Breast epithelium (tissue), 4 donors: ENCODE results near the gene EMC10. TPM values are rescaled to one million over a fixed set of nuclear protein-coding genes. Genes with fewer than 3 reads are reported as not detected.

Experiments
- DNase-seq, 2 donors: peaks; one replicate each; pipeline ENCODE4 v3.0.0-alpha.2; 2019; ENCODE audit warnings: low spot score in 2 of 2
- H3K27ac ChIP-seq, 2 donors: fragments of 200-600 bp; sonication (generic) in 1 of 2; one replicate each; pipeline ENCODE4 v1.5.1; 2016 to 2019; ENCODE audit warnings: mild to moderate bottlenecking in 1 of 2
- H3K27me3 ChIP-seq, 2 donors: fragments of 200-600 bp; sonication (generic) in 1 of 2; one replicate each; pipeline versions ENCODE4 v1.5.1 to v1.6.0; 2017 to 2019; ENCODE audit warnings: control low read depth in 1 of 2, mild to moderate bottlenecking in 1 of 2
- H3K36me3 ChIP-seq: fragments of 200-600 bp; one replicate; pipeline ENCODE4 v1.5.1; 2019
- H3K4me1 ChIP-seq, 2 donors: fragments of 200-600 bp; sonication (generic); one replicate each; pipeline ENCODE4 v1.5.1; 2016 to 2019; ENCODE audit warnings: control low read depth in 1 of 2
- H3K4me3 ChIP-seq, 3 donors: fragments of 200-600 bp; sonication (generic); 1 replicate in 2 of 3; 2 replicates in 1 of 3; pipeline ENCODE4 v1.5.1; 2016 to 2019; ENCODE audit warnings: mild to moderate bottlenecking in 3 of 3, moderate library complexity in 2 of 3
- H3K9me3 ChIP-seq, 2 donors: fragments of 200-600 bp; sonication (generic) in 1 of 2; one replicate each; pipeline ENCODE4 v1.5.1; 2016 to 2019; ENCODE audit warnings: control low read depth in 1 of 2
- POLR2A ChIP-seq: fragments of 450-650 bp; IDR thresholded peaks from one replicate; pipeline ENCODE4 v1.6.1; 2016; ENCODE audit warnings: antibody characterized with exemption, mild to moderate bottlenecking, moderate library complexity
- POLR2AphosphoS5 ChIP-seq, 3 donors: sonication (generic); formaldehyde crosslinking; IDR thresholded peaks; one replicate each; pipeline ENCODE4 v1.6.1; 2017; ENCODE audit warnings: antibody characterized with exemption in 3 of 3
- intact Hi-C: fragments of 100-400 bp; cut with DNase I; formaldehyde crosslinking; loops from one replicate; pipeline ENCODE4 v1.15.1; 2023; ENCODE audit warnings: low total_unique reads
- total RNA-seq, 3 donors: library from RNA; depleted of rRNA; stranded (reverse); fragments of >200 nt; gene quantifications; one replicate each; pipeline ENCODE4 v1.1.0, GENCODE V29; 2016
- TF ChIP-seq, protein P1 (sequence below), 3 donors: fragments of 450-650 bp; IDR thresholded peaks; one replicate each; pipeline ENCODE4 v1.5.1; 2016 to 2017; ENCODE audit warnings: antibody characterized with exemption in 3 of 3, mild to moderate bottlenecking in 3 of 3, moderate library complexity in 3 of 3

Gene EMC10
- total RNA-seq, 3 donors from 2014 or later: 38.0 to 78.2 (median 64.6) TPM

DNA sequence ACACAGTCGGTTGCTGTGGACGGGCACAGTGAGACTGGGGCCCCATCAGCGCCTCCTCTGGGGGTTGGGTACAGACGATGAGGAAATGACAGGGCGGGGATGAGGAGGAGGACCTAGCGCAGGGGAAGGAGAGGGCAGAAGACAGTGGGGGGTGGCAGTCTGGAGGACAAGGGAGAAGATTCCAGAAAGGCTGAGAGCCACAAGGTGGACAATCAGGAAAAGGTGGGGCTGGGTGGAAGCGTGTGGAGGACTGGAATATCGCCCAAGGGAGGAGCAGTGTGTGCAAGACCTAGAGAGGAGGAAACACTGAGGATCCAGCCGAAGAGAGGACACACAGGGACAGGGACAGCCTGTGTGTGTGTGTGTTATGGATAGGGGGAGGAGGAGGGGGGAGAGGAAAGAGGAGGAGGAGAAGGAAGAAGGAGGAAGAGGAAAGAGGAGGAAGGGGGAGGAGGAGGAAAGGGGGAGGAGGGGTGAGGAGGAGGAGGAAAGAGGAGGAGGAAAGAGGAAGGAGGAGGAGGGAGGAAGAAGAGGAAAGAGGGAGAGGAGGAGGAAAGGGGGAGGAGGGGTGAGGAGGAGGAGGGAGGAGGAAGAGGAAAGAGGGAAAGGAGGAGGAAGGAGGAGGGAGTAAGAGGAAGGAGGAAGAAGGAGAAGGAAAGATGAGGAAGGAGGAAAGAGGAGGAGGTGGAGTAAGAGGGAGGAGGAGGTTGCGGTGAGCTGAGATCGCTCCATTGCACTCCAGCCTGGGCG is 16.2 kb downstream of the EMC10 start:
- H3K4me3 ChIP-seq: no peak overlapping the region
- intact Hi-C loops: no loop called here
- DNase-seq: no peak
- H3K27ac ChIP-seq: no peak overlapping the region
- H3K36me3 ChIP-seq: no peaks in the 10 kb centered on the region
- H3K9me3 ChIP-seq: no peaks in the 10 kb centered on the region
- no peaks in the 10 kb centered on the region for H3K27me3 ChIP-seq
- H3K4me1 ChIP-seq: no peaks in the 10 kb centered on the region
- TF ChIP-seq, protein P1, sequence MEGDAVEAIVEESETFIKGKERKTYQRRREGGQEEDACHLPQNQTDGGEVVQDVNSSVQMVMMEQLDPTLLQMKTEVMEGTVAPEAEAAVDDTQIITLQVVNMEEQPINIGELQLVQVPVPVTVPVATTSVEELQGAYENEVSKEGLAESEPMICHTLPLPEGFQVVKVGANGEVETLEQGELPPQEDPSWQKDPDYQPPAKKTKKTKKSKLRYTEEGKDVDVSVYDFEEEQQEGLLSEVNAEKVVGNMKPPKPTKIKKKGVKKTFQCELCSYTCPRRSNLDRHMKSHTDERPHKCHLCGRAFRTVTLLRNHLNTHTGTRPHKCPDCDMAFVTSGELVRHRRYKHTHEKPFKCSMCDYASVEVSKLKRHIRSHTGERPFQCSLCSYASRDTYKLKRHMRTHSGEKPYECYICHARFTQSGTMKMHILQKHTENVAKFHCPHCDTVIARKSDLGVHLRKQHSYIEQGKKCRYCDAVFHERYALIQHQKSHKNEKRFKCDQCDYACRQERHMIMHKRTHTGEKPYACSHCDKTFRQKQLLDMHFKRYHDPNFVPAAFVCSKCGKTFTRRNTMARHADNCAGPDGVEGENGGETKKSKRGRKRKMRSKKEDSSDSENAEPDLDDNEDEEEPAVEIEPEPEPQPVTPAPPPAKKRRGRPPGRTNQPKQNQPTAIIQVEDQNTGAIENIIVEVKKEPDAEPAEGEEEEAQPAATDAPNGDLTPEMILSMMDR (IDR thresholded peaks at IDR 0.05): no peak
- TF ChIP-seq POLR2A (no peak), POLR2AphosphoS5 (IDR thresholded peaks at IDR 0.05) (no peak)

DNA sequence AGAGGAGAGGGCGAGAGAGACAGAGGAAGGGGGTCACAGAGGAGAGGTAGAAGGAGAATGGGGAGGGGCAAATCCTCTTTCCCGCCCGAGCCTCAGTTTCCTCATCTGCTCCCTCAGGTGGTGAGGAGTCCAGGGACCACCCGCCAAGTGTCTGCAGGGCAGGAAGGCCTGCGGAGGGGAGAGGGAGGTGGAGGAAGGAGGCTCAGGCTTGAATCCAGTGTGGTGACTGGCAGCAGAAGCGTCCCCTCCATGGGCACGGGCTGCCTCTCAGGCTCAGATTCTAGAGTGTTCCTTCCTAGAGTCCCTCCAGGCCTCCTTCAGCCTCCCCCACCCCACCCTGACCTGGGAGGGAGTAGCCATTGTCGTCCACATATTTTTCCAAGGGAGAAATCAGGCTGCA is 16.9 kb downstream of the EMC10 start:
- no peaks in the 10 kb centered on the region for H3K4me1 ChIP-seq
- no peak overlapping the region for H3K4me3 ChIP-seq
- no peak overlapping the region for H3K27ac ChIP-seq
- no peak for DNase-seq
- H3K36me3 ChIP-seq: no peaks in the 10 kb centered on the region
- no peaks in the 10 kb centered on the region for H3K9me3 ChIP-seq
- no peaks in the 10 kb centered on the region for H3K27me3 ChIP-seq
- intact Hi-C loops: no loop called here
- TF ChIP-seq POLR2A (no peak), POLR2AphosphoS5 (IDR thresholded peaks at IDR 0.05) (no peak)
- TF ChIP-seq, protein P1 (IDR thresholded peaks at IDR 0.05): no peak

DNA sequence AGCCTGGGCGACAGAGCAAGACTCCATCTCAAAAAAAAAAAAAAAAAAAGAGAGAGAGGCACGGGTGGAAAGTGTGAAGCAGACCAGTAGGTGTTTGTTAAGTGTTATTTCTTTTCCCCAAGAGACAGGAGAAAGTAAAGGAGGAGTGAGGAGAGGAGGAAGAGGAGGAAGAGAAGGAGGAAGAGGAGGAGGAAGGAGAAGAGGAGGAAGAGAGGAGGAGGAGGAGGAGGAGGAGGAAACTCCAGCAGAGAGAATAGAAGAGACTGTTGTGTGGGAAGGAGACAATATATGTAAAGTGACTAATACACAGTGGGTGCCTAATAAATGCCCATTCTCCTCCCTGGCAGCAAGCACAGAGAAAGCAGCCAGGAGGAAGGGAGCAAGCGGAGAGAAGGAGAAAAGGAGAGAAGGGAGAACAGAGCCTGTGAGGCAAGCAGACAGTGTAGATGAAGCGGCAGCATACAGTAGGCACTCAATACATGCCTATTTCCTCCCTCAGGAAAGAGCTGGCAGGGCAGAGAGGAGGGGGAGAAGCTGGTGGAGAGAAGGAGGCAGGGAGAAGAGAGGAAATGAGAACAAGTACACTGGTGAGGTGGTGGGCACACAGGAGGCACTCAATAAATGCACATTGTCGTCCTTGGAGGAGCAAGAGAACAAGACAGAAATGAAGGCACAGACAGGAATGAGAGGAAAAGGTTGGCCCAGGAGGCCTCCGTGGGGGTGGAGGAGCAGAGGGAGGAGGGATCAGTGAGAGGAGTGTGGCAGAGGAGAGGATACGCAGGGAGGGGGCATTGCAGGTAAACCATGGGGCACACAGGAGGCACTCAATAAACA is 18.1 kb downstream of the EMC10 start:
- Histone ChIP-seq H3K27me3 (no peaks in the 10 kb centered on the region), H3K9me3 (no peaks in the 10 kb centered on the region), H3K4me1 (no peaks in the 10 kb centered on the region), H3K4me3 (no peak overlapping the region), H3K36me3 (no peaks in the 10 kb centered on the region), H3K27ac (no peak overlapping the region)
- no peak for DNase-seq
- intact Hi-C loops: no loop called here
- TF ChIP-seq, protein P1 (IDR thresholded peaks at IDR 0.05): no peak
- no peak for TF ChIP-seq POLR2AphosphoS5 (IDR thresholded peaks at IDR 0.05)
- TF ChIP-seq POLR2A: no peak

DNA sequence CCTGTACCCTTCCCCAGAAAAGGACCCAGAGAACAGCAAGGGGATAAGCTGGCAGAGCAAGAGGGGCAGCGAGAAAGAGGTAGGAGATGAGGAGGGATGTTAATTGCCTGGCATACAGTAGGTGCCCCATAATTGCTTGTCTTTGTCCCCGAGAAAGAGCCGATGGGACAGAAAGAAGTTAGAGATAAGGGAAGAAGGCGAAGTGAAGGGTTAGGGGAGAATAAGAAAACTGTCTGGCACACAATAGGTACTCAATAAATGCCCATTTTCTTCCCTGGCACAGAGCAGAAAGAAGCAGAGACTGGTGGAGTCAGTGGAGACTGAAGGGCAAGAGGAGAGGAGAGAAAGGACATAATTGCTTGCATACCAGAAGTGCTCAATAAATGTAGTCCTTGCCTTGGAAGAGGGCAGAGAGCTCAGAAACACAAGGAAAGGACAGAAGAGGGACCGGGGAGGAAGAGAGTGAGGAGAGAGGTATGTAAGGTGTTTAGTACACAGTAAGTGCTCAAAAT is 18.8 kb downstream of the EMC10 start:
- TF ChIP-seq POLR2AphosphoS5 (IDR thresholded peaks at IDR 0.05) (no peak), POLR2A (no peak)
- TF ChIP-seq, protein P1 (IDR thresholded peaks at IDR 0.05): no peak
- H3K9me3 ChIP-seq: no peaks in the 10 kb centered on the region
- no peaks in the 10 kb centered on the region for H3K36me3 ChIP-seq
- no peak for DNase-seq
- intact Hi-C loops: no loop called here
- no peaks in the 10 kb centered on the region for H3K27me3 ChIP-seq
- no peaks in the 10 kb centered on the region for H3K4me1 ChIP-seq
- no peak overlapping the region for H3K4me3 ChIP-seq
- no peak overlapping the region for H3K27ac ChIP-seq
